K562 (cell line): ENCODE data around the gene GARNL3. TPM values are rescaled to one million over a fixed set of nuclear protein-coding genes. Genes with fewer than 3 reads are reported as not detected.
A peak's percentile ranks its signal among the peaks of the same experiment; 100 is the strongest.

Experiments used
- BRD4 ChIP-seq: fragments of 200-600 bp; sonication (generic); IDR thresholded peaks from 2 replicates; pipeline ENCODE4 v1.6.1; 2017; ENCODE audit warnings: inconsistent platforms
- C11orf30 ChIP-seq: fragments of 450-650 bp; IDR thresholded peaks from 2 replicates; pipeline ENCODE4 v1.6.1; 2016; ENCODE audit warnings: low read depth, mild to moderate bottlenecking
- CTBP1 ChIP-seq: fragments of 450-650 bp; IDR thresholded peaks from 2 replicates; pipeline ENCODE4 v1.6.1; 2016; ENCODE audit warnings: borderline replicate concordance
- CTCF ChIP-seq, 3 experiments: IDR thresholded peaks in 2 of 3; conservative IDR thresholded peaks in 1 of 3; 2 replicates each; pipeline ENCODE4 v1.5.1; 2011 to 2012; ENCODE audit warnings: low read length in 3 of 3, mild to moderate bottlenecking in 3 of 3, control low read depth in 2 of 3, improper control_type of control experiment in 1 of 3, inconsistent platforms in 1 of 3, low read depth in 1 of 3, mixed read lengths in 1 of 3, moderate library complexity in 1 of 3; ENCODE audit not compliant: insufficient read depth in 2 of 3
- CTCFL ChIP-seq: IDR thresholded peaks from 2 replicates; pipeline ENCODE4 v1.6.1; 2011; ENCODE audit warnings: borderline replicate concordance, low read depth, mild to moderate bottlenecking, moderate library complexity, low read length; ENCODE audit not compliant: insufficient read depth, poor library complexity, severe bottlenecking
- E2F8 ChIP-seq: fragments of 450-650 bp; IDR thresholded peaks from 2 replicates; pipeline ENCODE4 v1.7.1; 2018; ENCODE audit warnings: mild to moderate bottlenecking, low read depth; ENCODE audit not compliant: partially characterized antibody
- HDGF ChIP-seq: fragments of 450-650 bp; IDR thresholded peaks from 2 replicates; pipeline ENCODE4 v1.6.1; 2016
- HMGN3 ChIP-seq: IDR thresholded peaks from 2 replicates; pipeline ENCODE4 v1.6.1; 2011; ENCODE audit warnings: borderline replicate concordance, low read depth, mild to moderate bottlenecking, mixed read lengths, low read length; ENCODE audit not compliant: insufficient read length; ENCODE audit errors: extremely low read depth
- JUNB ChIP-seq: fragments of 450-650 bp; formaldehyde crosslinking; conservative IDR thresholded peaks from 2 replicates; pipeline ENCODE4 v1.4.0; 2020; ENCODE audit warnings: mild to moderate bottlenecking
- NFYB ChIP-seq: IDR thresholded peaks from 2 replicates; pipeline ENCODE4 v1.6.1; 2011; ENCODE audit warnings: mild to moderate bottlenecking, moderate library complexity; ENCODE audit not compliant: insufficient read length; ENCODE audit errors: extremely low read depth
- SP2 ChIP-seq: IDR thresholded peaks from 2 replicates; pipeline ENCODE4 v1.6.1; 2011; ENCODE audit warnings: mild to moderate bottlenecking, low read depth, low read length, moderate library complexity; ENCODE audit not compliant: poor library complexity, severe bottlenecking; ENCODE audit errors: extremely low read depth
- TAF9B ChIP-seq: fragments of 450-650 bp; IDR thresholded peaks from 2 replicates; pipeline ENCODE4 v1.6.1; 2018; ENCODE audit warnings: mild to moderate bottlenecking; ENCODE audit not compliant: partially characterized antibody
- XRCC5 ChIP-seq: fragments of 200-400 bp; formaldehyde crosslinking; IDR thresholded peaks from 2 replicates; pipeline ENCODE4 v1.6.1; 2017; ENCODE audit warnings: low read depth, mild to moderate bottlenecking, low read length
- ZBTB1 ChIP-seq: sonication (generic); formaldehyde crosslinking; IDR thresholded peaks from 2 replicates; pipeline ENCODE4 v1.8.1; 2023; ENCODE audit warnings: missing genetic modification reagents, low read depth, mild to moderate bottlenecking, borderline replicate concordance
- ZNF232 ChIP-seq: sonication (generic); formaldehyde crosslinking; IDR thresholded peaks from 2 replicates; pipeline ENCODE4 v1.8.0; 2022; ENCODE audit warnings: mild to moderate bottlenecking, missing genetic modification reagents
- ZNF24 ChIP-seq: fragments of 450-650 bp; IDR thresholded peaks from 2 replicates; pipeline ENCODE4 v1.6.1; 2016
- polyA plus RNA-seq, 8 experiments: library from polyadenylated mRNA; depleted of rRNA in 4 of 8; stranded (reverse) in 5 of 8; unstranded in 3 of 8; fragments of >200 nt; fragmentation: Nextera tagmentation in 2 of 8; fragmentation: Illumina TruSeq in 1 of 8; extraction: Ambion mirVana in 2 of 8; extraction: Trizol in 1 of 8; gene quantifications; 2 replicates each; pipeline versions ENCODE4 v1.2.1 to v1.2.3, GENCODE V29; 2011 to 2014; ENCODE audit warnings: inconsistent platforms in 1 of 8, missing spikeins in 1 of 8
- total RNA-seq, 7 experiments: library from RNA; depleted of rRNA in 6 of 7; stranded (reverse); fragments of >200 nt in 6 of 7; fragmentation: Illumina TruSeq in 2 of 7; extraction: Trizol in 2 of 7; gene quantifications; 2 replicates each; pipeline versions ENCODE4 v1.2.1 to v1.2.3, GENCODE V29; 2011 to 2021; ENCODE audit warnings: low replicate concordance in 1 of 7

Gene GARNL3
- total and polyA plus RNA-seq, 9 of the 15 experiments (the other 6 are each of a cell fraction or from before 2014, with no cell fraction given) = 0.35 to 2.7 (median 1.6) TPM

- TF ChIP-seq CTCF (IDR thresholded peaks at IDR 0.05 in 2 of 3, conservative IDR thresholded peaks at IDR 0.05 in 1 of 3; ENCODE audit: insufficient read depth in 2 of 3, low read depth in 1 of 3, low read length in 3 of 3) = peak in 1 of 3 experiments; percentile 37; a peak in 1 of 6 replicates
- peak; percentile 64 for TF ChIP-seq HMGN3
- TF ChIP-seq TAF9B = no peak
- peak; percentile 78 for TF ChIP-seq CTBP1
- TF ChIP-seq ZNF24 = no peak
- TF ChIP-seq BRD4 = no peak
- no peak for TF ChIP-seq ZBTB1 (CRISPR knock-in tag)
- no peak for TF ChIP-seq C11orf30
- no peak for TF ChIP-seq E2F8
- 0 out of 2 replicates have a peak, but pooled peaks have one; percentile 69 for TF ChIP-seq HDGF
- TF ChIP-seq ZNF232 (CRISPR knock-in tag) = no peak
- TF ChIP-seq SP2 = peak; percentile 50
- no peak for TF ChIP-seq JUNB
- no peak for TF ChIP-seq CTCFL
- TF ChIP-seq NFYB = peak; percentile 97
- TF ChIP-seq XRCC5 = no peak
Measured at GRCh38 chr9:127396808-127397645, 132.5 kb downstream of the GARNL3 start, which contains the start of gene SLC2A8 (continued).
